ENCODE results near the gene ATP10A. TPM values are rescaled to one million over a fixed set of nuclear protein-coding genes. Genes with fewer than 3 reads are reported as not detected.

ATP10A gene
- total RNA-seq, 1 donor from 2014 or later, result not detected

GRCh38 chr15:25631971-25632370, 231.2 kb downstream of the ATP10A start:
- H3K27me3 Mint-ChIP-seq (ENCODE audit: unreplicated experiment), result peaks cover 1% of the 10 kb centered on the region
- peaks cover 3% of the 10 kb centered on the region for H3K9me3 Mint-ChIP-seq (ENCODE audit: unreplicated experiment)
- TF ChIP-seq CTCF (IDR thresholded peaks at IDR 0.05; ENCODE audit: partially characterized antibody, unreplicated experiment), result no peak

More at GRCh38 chr15:25631971-25632370, 231.2 kb downstream of the ATP10A start:
- Mint-ChIP-seq H3K4me3 (ENCODE audit: unreplicated experiment) (no peak overlapping the region), H3K4me1 (ENCODE audit: low read depth, unreplicated experiment) (peaks cover 4% of the 10 kb centered on the region), H3K27ac (ENCODE audit: unreplicated experiment) (no peak overlapping the region), H3K36me3 (ENCODE audit: unreplicated experiment) (peaks cover 25% of the 10 kb centered on the region)
- DNase-seq, result no peak

Small RNA genes lying within 50 kb of the gene (microRNA-seq; reads per million reads assigned to microRNA genes)
- gene MIR4715 (ENCODE audit: unreplicated experiment), result not detected

Measured in glutamatergic neuron (in vitro differentiated cells).